Measurements from ENCODE around the gene TMEM131L.
"Not testable (repeated sequence)": the region's sequence is repeated elsewhere in the genome, so short reads cannot be mapped to it uniquely, and the experiment has no call there.

TMEM131L gene

DNA sequence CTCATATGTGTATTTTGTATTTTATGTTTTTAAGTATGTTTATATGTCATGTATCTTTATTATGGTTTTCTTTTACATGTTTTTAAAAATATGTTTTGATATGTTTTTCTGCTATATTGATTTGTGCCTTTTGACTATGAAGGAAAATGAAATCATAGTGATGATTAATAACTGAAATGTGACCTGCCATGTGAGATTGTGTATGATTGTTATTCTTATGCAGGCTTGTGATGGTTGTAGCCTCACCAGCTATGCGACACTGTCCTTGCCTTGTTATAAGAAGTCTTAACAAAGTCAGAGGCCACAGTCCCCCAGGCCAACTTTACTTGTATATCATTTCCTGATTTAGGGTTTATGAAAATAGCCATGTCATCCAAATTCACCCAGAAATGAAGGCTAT lies 83.2 kb downstream of the TMEM131L start:
- no peak for DNase-seq

DNA sequence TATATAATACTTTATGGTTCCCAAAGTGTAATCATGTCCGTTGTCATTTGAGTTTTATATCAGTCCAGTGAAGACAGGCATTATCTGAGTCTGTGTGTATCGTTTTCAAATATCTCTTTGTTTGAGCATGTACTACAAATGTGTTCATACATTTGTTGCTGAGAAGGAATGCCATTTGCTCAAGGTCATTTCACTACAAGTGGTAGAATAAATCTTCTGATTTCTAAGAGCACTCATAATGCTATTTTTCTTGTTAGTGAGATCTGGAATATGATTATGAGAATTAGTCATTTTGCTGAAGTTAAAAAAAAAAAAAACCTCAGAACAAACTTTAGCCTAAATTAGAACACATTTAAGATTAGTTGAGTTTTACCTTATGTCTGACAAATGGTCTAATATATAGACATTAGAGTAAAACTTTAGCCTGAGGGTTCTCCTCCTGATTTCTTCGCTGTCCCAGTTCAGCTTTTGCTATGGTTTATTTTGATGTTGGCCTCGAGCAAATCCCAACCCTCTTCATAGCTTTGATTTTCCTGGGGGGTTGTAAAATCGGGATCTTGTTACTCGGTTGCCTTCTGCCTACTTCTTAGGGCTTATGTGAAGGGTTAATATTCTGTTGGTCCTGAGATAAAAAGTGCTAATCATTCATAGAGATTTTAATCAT lies 87.1 kb downstream of the TMEM131L start:
- DNase-seq: no peak

DNA sequence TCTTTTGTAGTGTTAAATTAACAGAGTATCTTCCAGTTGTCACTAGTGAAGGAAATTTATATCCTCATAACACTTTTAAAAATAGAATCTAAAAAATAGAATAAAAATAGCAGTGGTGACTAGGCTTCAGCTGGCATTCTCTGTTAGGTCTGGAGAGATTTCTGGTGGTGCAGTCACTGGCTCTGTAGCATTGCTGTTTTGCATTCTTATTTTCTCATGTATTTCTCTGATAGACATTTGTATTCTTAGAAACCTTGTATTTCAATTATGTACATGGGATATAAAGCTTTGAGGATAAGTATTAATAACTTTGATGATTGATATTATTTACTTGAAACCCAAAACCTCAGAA lies 87.6 kb downstream of the TMEM131L start:
- no peak for DNase-seq

DNA sequence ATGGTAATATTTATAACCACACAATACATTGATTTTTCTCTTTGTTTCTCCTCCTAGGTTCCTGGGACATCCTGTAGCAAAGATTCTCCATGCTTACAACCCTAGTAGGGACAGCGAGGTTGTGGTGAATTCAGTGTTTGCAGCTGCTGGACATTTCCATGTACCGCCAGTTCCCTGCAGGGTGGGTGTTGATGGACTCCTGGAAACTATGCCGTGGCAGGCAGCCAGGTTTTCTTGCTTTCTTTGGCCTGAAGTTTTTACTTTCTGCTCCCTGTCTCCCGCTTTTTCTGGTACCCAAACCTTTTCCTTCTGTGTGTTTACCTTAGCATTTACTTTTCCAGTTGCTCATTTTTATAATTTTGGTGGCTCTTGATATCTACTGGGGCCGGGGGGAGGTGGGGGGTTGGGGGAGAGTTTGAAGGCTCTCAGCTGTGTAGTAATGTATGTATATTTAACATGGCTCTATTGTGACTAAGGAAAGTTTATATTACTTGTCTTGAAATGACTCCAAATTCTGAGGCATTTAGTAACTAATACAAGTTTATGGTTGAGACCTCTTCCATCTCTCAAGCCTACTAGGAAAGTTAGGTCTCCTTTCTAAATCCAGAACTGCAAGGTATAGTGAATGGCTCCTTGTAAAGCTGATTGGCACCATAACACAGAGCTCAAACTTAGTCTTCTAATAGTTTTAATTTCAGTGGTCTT lies 89.7 kb downstream of the TMEM131L start:
- DNase-seq: no peak

DNA sequence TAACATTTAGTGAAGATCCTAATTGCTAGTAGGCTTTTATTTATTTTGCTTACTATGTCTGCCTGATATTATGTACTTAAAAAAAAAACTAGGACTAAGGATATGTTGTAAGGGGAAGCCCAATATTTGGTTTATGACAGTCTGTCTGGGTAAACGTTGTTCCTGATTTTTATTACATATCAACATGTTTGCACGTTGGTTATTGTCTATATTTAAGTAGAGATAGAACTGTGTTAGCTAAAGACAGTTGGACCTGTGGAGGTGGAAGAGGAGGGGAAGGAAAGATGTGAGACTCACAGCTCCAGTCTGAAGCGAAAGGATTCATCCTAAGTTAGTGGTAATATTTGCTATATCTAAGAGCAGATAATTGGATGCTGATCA lies 90.3 kb downstream of the TMEM131L start:
- DNase-seq: no peak

GRCh38 chr4:153560908-153561307 lies 94.7 kb downstream of the TMEM131L start:
- no peak for DNase-seq

DNA sequence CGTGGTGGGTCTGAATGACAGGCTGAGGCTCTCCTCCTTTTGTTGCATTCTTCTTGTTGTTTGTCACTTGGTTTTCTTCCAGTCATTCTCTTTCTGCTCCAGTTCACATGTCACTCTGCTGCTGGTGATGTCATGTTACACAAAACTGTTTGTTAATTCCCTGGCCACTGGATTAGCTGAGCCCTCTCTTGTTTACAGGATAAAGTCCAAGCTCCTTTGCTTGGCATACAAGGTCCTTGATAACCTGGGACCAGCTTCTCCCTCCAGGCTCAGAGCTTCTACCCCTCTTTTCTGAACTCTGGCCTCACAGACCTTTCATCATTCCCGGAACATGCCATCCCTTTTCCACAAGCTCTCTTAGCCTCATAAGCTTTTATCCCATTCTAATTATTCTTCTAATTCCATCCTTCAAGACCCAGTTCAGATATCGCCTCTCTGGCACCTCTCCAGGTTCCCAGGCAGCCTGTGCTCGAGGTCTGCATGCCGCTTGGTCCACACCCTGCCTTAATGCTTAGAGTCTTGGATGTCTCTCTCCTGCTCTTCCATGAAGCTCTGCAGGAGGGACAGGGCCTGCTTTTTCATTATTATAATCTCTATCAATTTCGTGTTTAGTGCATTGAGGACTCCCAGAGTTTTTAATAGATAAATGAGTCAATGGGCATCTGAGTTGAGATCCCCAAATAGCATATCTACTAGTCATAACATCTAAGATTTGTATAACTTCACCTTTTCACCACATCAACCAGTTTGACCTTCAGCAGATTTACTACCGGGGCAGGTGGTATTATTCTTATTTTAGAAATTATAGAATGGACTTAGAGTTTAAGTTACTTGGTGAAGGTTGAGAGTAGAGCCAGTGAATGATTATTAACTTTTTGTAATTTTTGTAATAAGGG lies 98.7 kb downstream of the TMEM131L start:
- no peak for DNase-seq

GRCh38 chr4:153566631-153567150 lies 100.5 kb downstream of the TMEM131L start:
- DNase-seq: no peak

- not testable (repeated sequence) for DNase-seq
Observed at GRCh38 chr4:153567660-153568059, 101.5 kb downstream of the TMEM131L start.

GRCh38 chr4:153570228-153570973 lies 104.2 kb downstream of the TMEM131L start:
- no peak for DNase-seq

- no peak for DNase-seq
Observed at GRCh38 chr4:153571006-153571545, 104.9 kb downstream of the TMEM131L start.

DNA sequence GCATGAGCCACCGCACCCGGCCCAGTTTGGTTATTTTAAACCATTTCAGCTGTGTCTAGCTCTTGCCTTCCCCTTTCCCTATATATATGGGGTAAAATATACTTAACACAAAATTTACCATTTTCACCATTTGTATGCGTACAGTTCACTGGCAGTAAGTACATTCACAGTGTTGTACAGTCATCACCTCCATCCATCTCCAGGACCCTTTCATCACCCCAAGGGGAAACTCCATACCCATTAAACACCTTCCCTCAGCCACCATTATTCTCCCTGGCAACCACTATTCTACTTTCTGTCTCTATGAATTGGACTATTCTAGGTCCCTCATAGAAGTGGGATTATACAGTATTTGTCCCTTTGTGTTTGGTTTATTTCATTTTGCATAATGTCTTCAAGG lies 106.4 kb downstream of the TMEM131L start:
- DNase-seq: no peak

DNA sequence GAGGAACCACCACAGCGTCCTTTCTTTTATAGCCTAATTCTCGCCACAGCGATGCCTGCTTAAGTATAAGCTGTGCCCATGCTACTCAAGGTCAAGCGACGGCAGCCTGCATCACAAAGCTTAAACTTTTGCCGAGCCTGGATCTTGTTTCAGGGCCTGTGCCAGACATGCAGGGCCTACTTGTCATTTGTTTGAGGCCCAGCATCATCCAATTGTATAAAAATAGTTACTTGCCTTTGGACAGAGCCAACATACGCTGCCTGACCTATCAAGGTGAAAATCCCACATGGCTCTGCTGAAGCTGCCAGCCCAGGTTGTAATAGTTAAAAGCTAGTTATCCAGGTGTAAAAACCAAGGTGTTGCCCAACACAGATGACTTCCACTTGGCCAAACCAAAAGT lies 107.1 kb downstream of the TMEM131L start:
- DNase-seq: no peak

DNA sequence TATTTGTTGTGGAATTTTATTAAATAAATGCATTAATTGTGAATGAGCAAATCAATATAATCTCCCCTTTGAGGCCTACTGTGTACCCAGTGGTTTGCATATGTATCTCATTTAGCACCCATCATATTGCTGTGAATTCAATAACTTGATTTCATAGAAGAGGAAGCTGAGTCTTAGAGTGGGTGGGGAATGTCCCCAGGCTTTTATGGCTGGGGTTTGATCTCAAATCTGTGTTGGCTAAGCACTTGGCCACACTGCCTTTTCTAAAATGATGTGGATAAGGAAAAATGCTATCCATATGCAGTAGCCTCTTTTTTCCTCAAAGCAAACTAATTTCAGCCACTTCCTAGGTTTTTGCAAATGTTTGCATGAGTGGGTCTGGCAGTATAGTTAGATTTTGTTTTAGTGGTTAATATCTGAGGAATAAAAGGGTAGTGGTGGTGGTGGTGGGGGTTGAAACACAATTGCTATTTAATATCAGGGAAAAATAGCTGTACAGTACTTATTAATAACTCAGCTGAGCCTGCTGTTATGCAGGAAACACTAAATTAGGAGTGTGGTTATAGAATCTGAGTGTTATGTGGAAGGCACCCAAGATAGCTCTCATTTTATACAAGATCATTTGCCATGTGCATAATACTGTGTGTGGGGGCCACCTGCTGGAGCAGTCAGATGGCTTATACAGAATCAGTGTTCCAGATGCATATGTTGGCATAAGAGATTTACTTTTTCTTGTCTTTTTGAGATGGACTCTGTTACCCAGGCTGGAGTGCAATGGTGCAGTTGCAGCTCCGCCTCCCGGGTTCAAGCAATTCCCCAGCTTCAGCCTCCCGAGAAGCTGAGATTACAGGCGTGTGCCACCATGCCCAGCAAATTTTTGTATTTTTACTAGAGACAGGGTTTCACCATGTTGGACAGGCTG lies 108.0 kb downstream of the TMEM131L start:
- no peak for DNase-seq

- DNase-seq: no peak
Observed at GRCh38 chr4:153576443-153576774, 110.2 kb downstream of the TMEM131L start.

- DNase-seq: no peak
Observed at GRCh38 chr4:153577053-153577452, 110.9 kb downstream of the TMEM131L start.

GRCh38 chr4:153579410-153579809 lies 113.2 kb downstream of the TMEM131L start:
- DNase-seq: no peak

DNA sequence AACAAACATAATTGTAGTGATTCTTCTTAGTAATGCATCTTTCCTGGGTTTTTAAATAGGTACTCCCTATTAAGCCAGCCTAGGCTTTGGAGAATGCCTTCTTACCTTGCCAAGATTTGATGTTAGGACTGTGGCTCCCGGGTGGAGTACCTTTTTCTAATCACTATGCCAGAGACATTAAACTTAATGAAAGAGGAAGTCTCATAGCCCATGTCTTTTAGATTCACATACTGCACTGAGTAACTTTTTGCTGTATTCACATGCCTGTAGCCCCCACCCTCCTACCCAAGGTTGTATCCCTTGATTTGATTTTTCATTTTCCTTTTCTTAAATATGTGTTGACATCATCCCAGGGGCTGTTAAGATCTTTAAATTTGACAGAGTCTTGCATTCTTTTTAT lies 113.7 kb downstream of the TMEM131L start:
- no peak for DNase-seq

DNA sequence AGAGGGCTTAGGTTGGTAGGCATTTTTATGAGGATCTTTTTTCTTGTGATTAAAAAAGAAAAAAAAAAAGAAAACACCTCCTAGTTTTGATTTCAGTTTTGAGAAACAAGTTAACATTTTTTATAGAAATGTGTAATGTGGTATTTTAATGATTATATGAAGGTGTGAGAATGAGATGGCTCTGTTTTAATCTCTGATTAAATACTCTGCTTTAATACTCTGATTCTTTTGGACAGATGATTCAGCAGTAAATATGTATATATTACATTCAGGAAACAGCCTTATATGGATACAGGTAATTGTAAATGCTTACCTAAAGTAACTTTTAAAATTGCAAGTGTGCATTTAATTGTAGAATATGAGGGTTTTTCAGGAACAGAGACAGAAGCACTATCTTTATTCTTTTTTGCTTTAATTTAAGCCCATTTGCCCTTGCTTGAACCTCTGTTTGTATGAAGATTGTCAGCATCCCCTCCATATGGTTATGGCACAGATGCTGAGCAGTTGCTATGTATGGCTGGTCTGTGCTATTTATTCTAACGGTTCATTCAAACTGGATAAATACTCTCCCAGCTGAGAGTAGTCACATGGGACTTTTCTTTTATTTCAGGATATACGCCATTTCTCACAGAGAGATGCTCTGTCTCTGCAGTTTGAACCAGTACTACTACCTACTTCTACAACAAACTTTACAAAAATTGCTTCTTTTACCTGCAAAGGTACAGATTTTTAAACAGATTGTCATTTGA lies 117.0 kb downstream of the TMEM131L start:
- no peak for DNase-seq

DNA sequence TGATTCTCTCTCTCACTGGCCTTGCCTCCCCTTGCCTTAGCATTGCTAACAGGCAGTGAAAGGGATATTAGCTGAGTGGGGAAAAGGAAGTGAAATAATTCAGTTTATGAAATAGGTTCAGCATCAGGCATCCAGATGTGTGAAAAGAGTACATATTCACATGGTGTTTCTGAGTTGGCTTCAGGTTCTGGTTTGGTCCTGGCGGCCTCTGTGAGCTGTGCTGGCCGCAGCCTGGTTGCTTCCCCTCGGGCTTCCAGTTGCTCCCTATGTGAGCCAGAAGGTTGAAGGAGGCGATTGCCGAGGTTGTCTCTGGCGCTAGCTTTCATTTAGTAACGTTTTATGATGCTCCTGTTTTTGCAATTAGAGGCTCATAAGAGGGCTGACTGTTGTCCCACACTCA lies 118.9 kb downstream of the TMEM131L start:
- DNase-seq: no peak

Measured in cerebellar nuclear complex (tissue), 1 donor.